Subcutaneous abdominal adipose tissue (tissue), 5 donors: ENCODE data around the gene CACNA2D3.

Experiments used
- H3K27ac ChIP-seq: one replicate; pipeline ENCODE4 v1.7.0; 2013; ENCODE audit warnings: low read depth, mild to moderate bottlenecking, inconsistent platforms, low read length, moderate library complexity
- H3K27me3 ChIP-seq, 5 donors: one replicate each; pipeline ENCODE4 v1.7.0; 2013; ENCODE audit warnings: low read length in 5 of 5, inconsistent platforms in 1 of 5; ENCODE audit not compliant: control insufficient read depth in 5 of 5, insufficient read depth in 4 of 5
- H3K36me3 ChIP-seq, 5 donors: one replicate each; pipeline ENCODE4 v1.7.0; 2013; ENCODE audit warnings: low read length in 5 of 5; ENCODE audit not compliant: control insufficient read depth in 5 of 5, insufficient read depth in 5 of 5
- H3K4me1 ChIP-seq, 5 donors: one replicate each; pipeline ENCODE4 v1.7.0; 2013; ENCODE audit warnings: low read length in 5 of 5, mild to moderate bottlenecking in 3 of 5, moderate library complexity in 1 of 5; ENCODE audit not compliant: control insufficient read depth in 5 of 5, insufficient read depth in 5 of 5
- H3K4me3 ChIP-seq, 5 donors: one replicate each; pipeline ENCODE4 v1.7.0; 2013; ENCODE audit warnings: low read length in 5 of 5, low read depth in 1 of 5
- H3K9ac ChIP-seq, 5 donors: one replicate each; pipeline ENCODE4 v1.7.0; 2013; ENCODE audit warnings: low read length in 5 of 5, mild to moderate bottlenecking in 4 of 5, moderate library complexity in 3 of 5
- H3K9me3 ChIP-seq, 5 donors: one replicate each; pipeline ENCODE4 v1.7.0; 2013; ENCODE audit warnings: low read length in 5 of 5; ENCODE audit not compliant: control insufficient read depth in 5 of 5
- donor health status: healthy.
- donor health status: healthy.
- donor health status: healthy.
- donor health status: healthy.
- donor health status: healthy.

Gene CACNA2D3

DNA sequence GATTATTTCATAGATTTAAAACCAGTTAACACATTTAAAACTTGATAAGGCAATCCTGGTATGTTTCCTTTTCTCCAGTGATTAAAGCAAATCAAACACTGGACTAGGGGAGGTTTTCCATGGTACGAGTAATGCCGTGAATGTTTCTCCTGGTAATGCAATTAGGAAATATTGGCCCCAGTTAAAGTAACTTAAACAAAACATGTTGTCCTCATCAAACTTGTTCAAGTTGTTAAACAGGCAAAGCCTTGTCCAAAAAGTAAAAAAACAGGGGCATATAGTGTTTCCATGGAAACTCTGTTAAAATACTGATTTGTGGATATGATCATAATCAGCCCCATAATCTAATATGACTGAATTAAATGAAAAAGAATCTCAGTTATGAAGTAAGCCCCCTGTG, 818.6 kb downstream of the CACNA2D3 start:
- no peak overlapping the region for H3K4me3 ChIP-seq

DNA sequence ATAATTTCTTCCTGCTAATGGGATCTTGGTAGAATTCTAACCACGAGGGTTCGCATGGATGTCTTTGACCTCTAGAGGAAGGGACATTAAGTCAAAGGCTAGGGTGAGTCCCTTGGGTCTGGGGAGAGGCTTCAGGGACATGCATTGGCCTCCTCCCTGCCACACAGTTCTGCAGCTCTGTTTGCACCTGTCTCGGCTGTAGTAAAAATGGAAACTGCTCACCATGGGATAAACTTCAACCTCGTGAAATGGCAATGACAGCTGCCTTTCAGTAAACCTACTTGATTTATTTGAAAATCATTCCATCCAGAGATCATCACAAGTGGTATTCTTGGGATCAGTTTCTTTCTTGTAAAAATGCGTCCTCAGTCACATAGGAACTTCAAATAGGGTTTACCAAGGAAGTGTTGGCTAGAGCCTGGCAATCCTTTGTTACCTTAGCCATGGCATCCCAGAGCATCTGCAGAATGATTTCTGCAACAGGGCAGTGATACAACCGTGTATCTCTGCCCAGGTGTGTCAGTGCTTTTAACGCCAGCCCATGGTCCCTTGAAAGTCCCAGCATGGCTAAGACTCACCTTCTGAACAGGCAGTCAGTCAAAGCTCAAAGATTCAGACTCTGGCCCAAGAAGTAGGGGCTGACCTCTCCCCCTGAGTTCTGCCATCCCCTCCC, 819.5 kb downstream of the CACNA2D3 start:
- no peak overlapping the region for H3K9ac ChIP-seq
- H3K27me3 ChIP-seq: peaks cover 0 to 2% (median 0%) of the 10 kb centered on the region in 5 donors
- H3K4me3 ChIP-seq: no peak overlapping the region
- no peak overlapping the region for H3K27ac ChIP-seq
- H3K36me3 ChIP-seq: no peaks in the 10 kb centered on the region
- no peaks in the 10 kb centered on the region for H3K4me1 ChIP-seq
- H3K9me3 ChIP-seq: no peaks in the 10 kb centered on the region

More for the DNA sequence above, 818.6 kb downstream of the CACNA2D3 start:
- Histone ChIP-seq H3K4me1 (no peaks in the 10 kb centered on the region), H3K27me3 (peaks cover 0 to 2% (median 0%) of the 10 kb centered on the region in 5 donors), H3K36me3 (no peaks in the 10 kb centered on the region), H3K27ac (no peak overlapping the region), H3K9me3 (no peaks in the 10 kb centered on the region), H3K9ac (no peak overlapping the region)

DNA sequence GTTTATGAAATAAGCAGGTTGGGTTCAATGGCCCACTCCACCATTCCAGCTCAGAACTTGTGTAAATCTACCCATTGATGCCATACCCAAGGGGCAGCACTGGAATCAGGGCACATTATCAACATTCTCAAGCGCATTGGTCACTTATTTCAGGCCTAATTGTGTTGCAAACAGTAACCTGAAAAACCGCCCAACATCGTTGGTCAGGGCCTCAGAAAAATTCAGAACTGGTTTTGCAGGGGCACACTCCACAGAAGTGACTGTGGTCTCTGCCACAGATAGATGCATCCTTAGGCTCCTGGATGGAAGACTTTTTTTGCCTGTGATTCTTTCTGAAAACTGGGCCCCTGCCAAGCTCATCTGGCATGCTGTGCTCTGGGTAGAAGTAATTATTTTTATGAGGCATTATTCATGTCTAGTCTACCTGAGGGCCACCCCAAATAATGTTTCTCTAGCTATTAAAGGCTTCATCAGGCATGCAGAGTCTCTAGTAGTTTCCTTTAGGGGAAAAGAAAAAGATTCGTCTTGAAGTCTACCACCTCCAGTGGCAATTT, 827.2 kb downstream of the CACNA2D3 start:
- Histone ChIP-seq H3K36me3 (no peaks in the 10 kb centered on the region), H3K27ac (no peak overlapping the region), H3K27me3 (no peaks in the 10 kb centered on the region), H3K4me1 (peaks cover 0 to 8% (median 2%) of the 10 kb centered on the region in 5 donors), H3K9ac (no peak overlapping the region), H3K9me3 (no peaks in the 10 kb centered on the region), H3K4me3 (no peak overlapping the region)

DNA sequence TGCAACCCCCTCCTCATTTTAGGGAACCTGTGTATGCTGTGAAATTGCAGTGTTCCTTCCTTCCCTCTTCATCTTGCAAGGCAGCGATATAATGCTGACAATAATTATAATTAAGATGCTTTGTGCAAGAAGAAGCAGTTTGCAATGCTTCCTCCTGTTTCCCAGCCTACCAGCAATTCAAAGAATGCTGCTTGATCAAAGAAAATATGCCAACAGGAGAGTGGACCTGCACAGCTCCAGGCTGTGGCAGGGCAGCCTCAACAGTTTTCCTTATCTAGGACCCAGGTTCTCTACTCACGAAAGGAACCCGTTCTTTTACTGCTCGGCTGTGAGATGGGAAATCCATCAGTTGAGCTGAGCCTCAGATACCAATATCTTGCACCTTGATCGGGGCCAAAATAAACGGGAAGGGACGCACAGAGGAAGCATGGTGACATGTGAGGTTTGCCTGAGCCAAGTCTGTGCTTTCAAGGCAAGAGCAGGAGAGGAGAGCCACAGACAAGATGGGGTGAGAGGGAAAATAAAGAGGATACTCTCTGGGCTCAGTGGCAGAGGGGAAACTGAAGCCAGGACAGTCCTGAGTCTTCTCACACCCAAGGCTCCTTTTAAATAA, 828.1 kb downstream of the CACNA2D3 start:
- Histone ChIP-seq H3K4me1 (peaks cover 0 to 8% (median 2%) of the 10 kb centered on the region in 5 donors), H3K36me3 (no peaks in the 10 kb centered on the region), H3K9ac (no peak overlapping the region)

DNA sequence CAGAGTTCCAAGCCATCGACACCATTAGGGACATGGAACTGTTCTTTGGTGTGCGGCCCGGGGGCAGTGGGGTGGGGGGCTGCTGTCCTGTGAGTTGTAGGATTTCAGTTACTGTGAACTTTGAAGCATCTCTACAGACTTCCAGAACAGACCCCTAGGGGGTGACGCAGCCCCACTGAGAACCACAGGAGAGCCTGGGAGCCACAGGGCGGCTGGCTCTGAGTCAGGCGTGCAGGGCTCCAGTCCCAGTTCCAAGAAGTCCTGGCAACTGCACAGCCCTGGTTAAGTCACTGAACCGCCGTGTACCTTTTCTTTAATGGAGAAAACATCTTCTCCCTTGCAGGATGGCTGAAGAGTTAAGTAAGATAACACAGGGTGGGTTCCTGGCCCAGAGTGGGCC, 829.1 kb downstream of the CACNA2D3 start:
- Histone ChIP-seq H3K4me1 (peaks cover 0 to 8% (median 2%) of the 10 kb centered on the region in 5 donors), H3K27ac (no peak overlapping the region), H3K27me3 (peaks cover 0 to 2% (median 0%) of the 10 kb centered on the region in 5 donors), H3K36me3 (no peaks in the 10 kb centered on the region), H3K4me3 (no peak overlapping the region), H3K9ac (no peak overlapping the region), H3K9me3 (no peaks in the 10 kb centered on the region)

More for the DNA sequence above, 828.1 kb downstream of the CACNA2D3 start:
- H3K27me3 ChIP-seq: no peaks in the 10 kb centered on the region
- H3K27ac ChIP-seq: no peak overlapping the region
- H3K9me3 ChIP-seq: no peaks in the 10 kb centered on the region
- H3K4me3 ChIP-seq: no peak overlapping the region

DNA sequence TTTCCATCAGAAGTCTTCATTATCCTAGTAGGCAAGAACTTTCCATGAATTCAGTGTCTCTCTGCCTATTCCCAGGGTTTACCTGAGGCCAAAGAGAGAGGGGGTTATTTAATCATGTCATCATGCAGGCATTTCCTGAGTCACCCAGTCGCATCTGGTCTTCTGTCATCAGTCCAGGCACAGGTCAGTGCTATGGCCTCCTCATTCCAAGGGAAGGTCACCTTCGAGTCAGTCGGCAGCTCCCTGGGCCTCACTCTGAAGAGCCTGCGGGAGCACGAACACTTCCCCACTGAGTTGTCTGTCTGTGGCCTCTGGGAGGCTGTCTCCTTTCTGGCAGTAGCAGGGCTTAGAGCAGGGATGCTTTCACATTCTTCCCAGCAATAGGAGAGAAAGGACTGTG, 831.7 kb downstream of the CACNA2D3 start:
- no peak overlapping the region for H3K27ac ChIP-seq
- no peak overlapping the region for H3K9ac ChIP-seq
- no peaks in the 10 kb centered on the region for H3K36me3 ChIP-seq
- peaks cover 0 to 2% (median 0%) of the 10 kb centered on the region in 5 donors for H3K27me3 ChIP-seq
- H3K9me3 ChIP-seq: no peaks in the 10 kb centered on the region
- H3K4me3 ChIP-seq: no peak overlapping the region
- peaks cover 0 to 8% (median 2%) of the 10 kb centered on the region in 5 donors for H3K4me1 ChIP-seq

DNA sequence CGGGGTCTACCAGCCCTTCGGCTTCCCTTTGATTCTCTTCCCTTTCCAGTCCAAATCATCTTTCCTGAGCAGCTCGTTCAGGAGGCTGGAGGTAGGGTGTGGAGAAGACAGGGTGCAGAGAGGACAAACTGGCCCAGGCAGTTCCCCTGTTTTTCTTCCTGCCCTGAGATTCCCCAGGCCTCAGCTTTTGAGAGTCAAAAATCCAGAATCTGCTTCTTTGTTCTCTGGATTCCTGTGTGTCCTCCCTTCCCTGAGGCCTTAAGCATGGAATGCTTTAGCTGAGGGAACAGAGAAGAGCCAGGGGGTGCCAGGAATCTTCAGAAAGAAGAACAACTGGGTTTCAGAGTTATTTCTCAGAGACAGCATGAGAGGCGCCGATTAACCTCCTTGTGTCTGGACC, 832.2 kb downstream of the CACNA2D3 start:
- H3K4me3 ChIP-seq: no peak overlapping the region
- peaks cover 0 to 8% (median 2%) of the 10 kb centered on the region in 5 donors for H3K4me1 ChIP-seq
- H3K9ac ChIP-seq: no peak overlapping the region
- H3K27me3 ChIP-seq: peaks cover 0 to 2% (median 0%) of the 10 kb centered on the region in 5 donors
- no peak overlapping the region for H3K27ac ChIP-seq
- H3K36me3 ChIP-seq: no peaks in the 10 kb centered on the region
- no peaks in the 10 kb centered on the region for H3K9me3 ChIP-seq

DNA sequence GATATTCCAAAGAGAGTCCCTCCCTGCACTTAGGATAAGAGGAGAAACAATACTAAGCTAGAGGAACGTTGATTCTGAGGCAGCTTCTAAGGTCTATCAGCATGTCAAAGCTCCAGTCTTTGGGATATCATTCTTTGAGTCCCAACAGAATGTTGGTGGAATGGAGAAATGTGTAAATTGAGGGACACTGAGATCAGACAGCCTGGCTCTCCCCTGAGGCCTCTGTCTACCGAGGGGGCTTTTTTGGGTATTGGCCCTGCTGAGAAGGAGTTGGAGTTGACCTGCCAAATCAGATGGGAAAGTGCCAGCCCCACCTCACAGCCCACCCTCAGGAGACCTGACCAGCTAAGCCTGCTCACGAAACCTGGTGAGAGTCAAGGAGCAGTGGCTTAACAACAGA, 833.1 kb downstream of the CACNA2D3 start:
- H3K4me3 ChIP-seq: no peak overlapping the region
- no peaks in the 10 kb centered on the region for H3K36me3 ChIP-seq
- H3K27me3 ChIP-seq: peaks cover 0 to 2% (median 0%) of the 10 kb centered on the region in 5 donors
- no peak overlapping the region for H3K27ac ChIP-seq
- H3K4me1 ChIP-seq: peaks cover 0 to 8% (median 0%) of the 10 kb centered on the region in 5 donors
- H3K9me3 ChIP-seq: no peaks in the 10 kb centered on the region
- no peak overlapping the region for H3K9ac ChIP-seq

DNA sequence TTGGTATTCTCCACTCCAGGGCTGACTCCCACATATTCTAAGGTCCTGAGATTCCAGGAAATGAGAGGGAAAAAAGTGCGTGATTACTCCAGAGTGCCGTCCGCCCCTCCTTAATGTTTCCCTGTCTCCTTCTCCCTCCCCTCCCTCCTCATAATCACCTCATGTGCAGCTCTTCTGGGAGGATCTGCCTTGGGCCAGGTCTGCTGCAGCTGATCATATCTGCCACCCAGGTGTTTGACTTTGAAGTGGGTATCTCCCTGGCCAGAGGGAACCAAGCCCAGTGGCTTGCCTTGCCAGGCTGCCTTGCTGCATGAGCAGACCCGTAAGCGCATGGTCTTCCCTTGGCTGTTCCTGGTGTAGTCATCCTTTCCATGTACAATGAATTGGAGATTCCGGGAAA, 833.6 kb downstream of the CACNA2D3 start:
- Histone ChIP-seq H3K9me3 (no peaks in the 10 kb centered on the region), H3K4me1 (peaks cover 0 to 8% (median 0%) of the 10 kb centered on the region in 5 donors), H3K36me3 (no peaks in the 10 kb centered on the region), H3K27me3 (peaks cover 0 to 2% (median 0%) of the 10 kb centered on the region in 5 donors), H3K27ac (no peak overlapping the region), H3K9ac (no peak overlapping the region), H3K4me3 (no peak overlapping the region)

DNA sequence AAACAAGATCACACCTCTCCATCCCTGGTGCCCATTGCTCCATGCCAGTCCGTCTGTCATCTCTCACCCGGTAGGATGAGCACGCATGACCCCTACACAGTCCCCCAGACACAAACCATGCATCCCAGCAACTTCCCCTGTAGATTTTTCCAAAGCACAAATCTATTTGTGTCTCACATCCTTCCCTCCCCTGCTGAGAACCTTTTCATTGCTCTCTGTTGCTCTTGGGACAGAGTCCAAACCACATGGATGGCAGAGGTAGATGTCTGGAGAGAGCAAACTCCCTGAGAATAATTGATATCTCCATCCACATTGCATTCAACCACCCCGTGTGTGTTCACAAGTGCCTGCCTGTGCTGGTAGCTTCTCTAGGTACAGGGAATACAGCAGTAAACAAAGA, 835.4 kb downstream of the CACNA2D3 start:
- H3K4me3 ChIP-seq: no peak overlapping the region
- no peak overlapping the region for H3K27ac ChIP-seq
- H3K9ac ChIP-seq: no peak overlapping the region
- no peaks in the 10 kb centered on the region for H3K9me3 ChIP-seq
- H3K36me3 ChIP-seq: no peaks in the 10 kb centered on the region
- peaks cover 0 to 2% (median 0%) of the 10 kb centered on the region in 5 donors for H3K27me3 ChIP-seq
- H3K4me1 ChIP-seq: peaks cover 0 to 2% (median 0%) of the 10 kb centered on the region in 5 donors
